GM12878 (cell line): Measurements from ENCODE around the gene POU5F1. TPM values are rescaled to one million over a fixed set of nuclear protein-coding genes. Genes with fewer than 3 reads are reported as not detected.

Experiments
- ATAC-seq: fragments of 200-7000 bp; cut with Tn5 transposase; 3 replicates; pipeline ENCODE4 v1.9.1; 2020; ENCODE audit warnings: mild to moderate bottlenecking, moderate library complexity
- BruUV-seq: library from RNA; stranded (reverse); fragments of 400-500 nt; replicated peaks from 2 replicates; lab custom pipeline; 2021; lab: Mats Ljungman, UMichigan
- CTCF ChIA-PET: fragments of 300-600 bp; sonication (Branson Sonifier 250); formaldehyde crosslinking; extraction: SDS; loops from one replicate; lab custom pipeline; 2021; ENCODE audit warnings: inconsistent platforms; lab: Yijun Ruan, JAX
- POLR2A ChIA-PET: fragments of 350-600 bp; formaldehyde crosslinking; extraction: SDS; loops from one replicate; lab custom pipeline; 2021; ENCODE audit warnings: inconsistent platforms; lab: Charles Lee
- RAD21 ChIA-PET: fragments of 300-600 bp; sonication (Branson Sonifier 250); formaldehyde crosslinking; loops from one replicate; lab custom pipeline; 2023; ENCODE audit warnings: antibody characterized with exemption; ENCODE audit not compliant: unreplicated experiment; lab: Charles Lee
- SMC1A ChIA-PET: fragments of 300-600 bp; sonication (Branson Sonifier 250); formaldehyde crosslinking; loops from one replicate; lab custom pipeline; 2023; ENCODE audit not compliant: unreplicated experiment, uncharacterized antibody; lab: Charles Lee
- DNase-seq: peaks from one replicate; pipeline ENCODE4 v3.0.0-alpha.2; 2011; ENCODE audit warnings: low read depth, low spot score
- FAIRE-seq: peaks from 3 replicates; lab custom pipeline; 2011; peaks lifted over from hg19 to GRCh38; lab: Jason Lieb, UNC
- H2AFZ ChIP-seq: 2 replicates; pipeline ENCODE4 v1.6.0; 2011; ENCODE audit warnings: low read depth, low read length, control low read depth; ENCODE audit not compliant: control insufficient read depth
- H3K27ac ChIP-seq: 2 replicates; pipeline ENCODE4 v1.5.1; 2011; ENCODE audit warnings: control low read depth; ENCODE audit not compliant: control insufficient read depth, insufficient read depth
- H3K27me3 ChIP-seq, 2 experiments: replicated peaks in 1 of 2; 2 replicates each; pipeline versions ENCODE4 v1.6.0 to v1.6.1; 2011; ENCODE audit warnings: low read length in 1 of 2; ENCODE audit not compliant: control insufficient read depth in 2 of 2, insufficient read depth in 2 of 2
- H3K36me3 ChIP-seq, 2 experiments: 2 replicates each; pipeline ENCODE4 v1.5.1; 2011; ENCODE audit warnings: low read length in 1 of 2; ENCODE audit not compliant: control insufficient read depth in 2 of 2, insufficient read depth in 2 of 2
- H3K4me1 ChIP-seq: 2 replicates; pipeline ENCODE4 v1.6.1; 2011; ENCODE audit warnings: mild to moderate bottlenecking, low read length, moderate library complexity, mixed read lengths; ENCODE audit not compliant: control insufficient read depth, insufficient read depth
- H3K4me2 ChIP-seq: 2 replicates; pipeline ENCODE4 v1.6.0; 2011; ENCODE audit warnings: control low read depth; ENCODE audit not compliant: control insufficient read depth, insufficient read depth
- H3K4me3 ChIP-seq: fragments of 200-600 bp; sonication (generic); 2 replicates; pipeline ENCODE4 v1.5.1; 2016
- H3K79me2 ChIP-seq: 2 replicates; pipeline ENCODE4 v1.6.0; 2011; ENCODE audit warnings: low read length; ENCODE audit not compliant: control insufficient read depth, insufficient read depth
- H3K9ac ChIP-seq: 2 replicates; pipeline ENCODE4 v1.8.0; 2011; ENCODE audit warnings: low read length, control low read depth, mixed read lengths; ENCODE audit not compliant: control insufficient read depth, insufficient read depth
- H3K9me3 ChIP-seq: replicated peaks from 3 replicates; pipeline ENCODE4 v1.5.1; 2011; ENCODE audit warnings: mild to moderate bottlenecking, low read length; ENCODE audit not compliant: control insufficient read depth, insufficient read depth
- H4K20me1 ChIP-seq: 2 replicates; pipeline ENCODE4 v1.6.0; 2011; ENCODE audit not compliant: control insufficient read depth, insufficient read depth
- ATF3 ChIP-seq: IDR thresholded peaks from 2 replicates; pipeline ENCODE4 v1.6.1; 2011; ENCODE audit warnings: low read depth, mild to moderate bottlenecking, low read length, moderate library complexity, borderline replicate concordance; ENCODE audit errors: extremely low read depth
- CHD4 ChIP-seq: fragments of 200-600 bp; sonication (generic); IDR thresholded peaks from 2 replicates; pipeline ENCODE4 v1.6.1; 2016; ENCODE audit warnings: mild to moderate bottlenecking
- FOS ChIP-seq: IDR thresholded peaks from 3 replicates; pipeline ENCODE4 v1.6.1; 2011; ENCODE audit warnings: borderline replicate concordance; ENCODE audit not compliant: insufficient read length; ENCODE audit errors: extremely low read depth
- HSF1 ChIP-seq: fragments of 150-350 bp; IDR thresholded peaks from 2 replicates; pipeline ENCODE4 v1.6.1; 2014; ENCODE audit warnings: mild to moderate bottlenecking, low read depth, low read length
- IRF5 ChIP-seq: fragments of 450-650 bp; IDR thresholded peaks from 2 replicates; pipeline ENCODE4 v1.6.1; 2017; ENCODE audit warnings: borderline replicate concordance
- NFIC ChIP-seq: IDR thresholded peaks from 2 replicates; pipeline ENCODE4 v1.6.1; 2012; ENCODE audit warnings: low read depth, mild to moderate bottlenecking, inconsistent platforms, low read length, moderate library complexity
- NR2F1 ChIP-seq: fragments of 450-650 bp; conservative IDR thresholded peaks from 2 replicates; pipeline ENCODE4 v1.6.1; 2017; ENCODE audit warnings: mild to moderate bottlenecking
- PAX5 ChIP-seq: IDR thresholded peaks from 2 replicates; pipeline ENCODE4 v1.6.1; 2011; ENCODE audit warnings: low read depth, low read length, borderline replicate concordance
- PBX3 ChIP-seq: IDR thresholded peaks from 2 replicates; pipeline ENCODE4 v1.6.1; 2011; ENCODE audit warnings: mild to moderate bottlenecking, low read depth, low read length, moderate library complexity; ENCODE audit not compliant: insufficient replicate concordance
- POLR2AphosphoS5 ChIP-seq: IDR thresholded peaks from 2 replicates; pipeline ENCODE4 v1.6.1; 2011; ENCODE audit warnings: mild to moderate bottlenecking, low read length, inconsistent platforms
- SIX5 ChIP-seq: IDR thresholded peaks from 2 replicates; pipeline ENCODE4 v1.6.1; 2011; ENCODE audit warnings: mild to moderate bottlenecking, low read depth, low read length, moderate library complexity; ENCODE audit not compliant: severe bottlenecking
- STAT1 ChIP-seq: fragments of 450-650 bp; conservative IDR thresholded peaks from 2 replicates; pipeline ENCODE4 v1.6.1; 2014; ENCODE audit warnings: antibody characterized with exemption, mild to moderate bottlenecking
- YBX1 ChIP-seq: fragments of 450-650 bp; IDR thresholded peaks from 2 replicates; pipeline ENCODE4 v1.6.1; 2016; ENCODE audit warnings: antibody characterized with exemption
- ZBTB40 ChIP-seq: fragments of 450-650 bp; IDR thresholded peaks from 2 replicates; pipeline ENCODE4 v1.6.1; 2016; ENCODE audit warnings: mild to moderate bottlenecking, moderate library complexity, borderline replicate concordance
- ZNF622 ChIP-seq: fragments of 450-650 bp; IDR thresholded peaks from 2 replicates; pipeline ENCODE4 v1.6.1; 2017; ENCODE audit warnings: mild to moderate bottlenecking, inconsistent platforms
- ZSCAN29 ChIP-seq: fragments of 450-650 bp; IDR thresholded peaks from 2 replicates; pipeline ENCODE4 v1.6.1; 2017; ENCODE audit warnings: mild to moderate bottlenecking, moderate library complexity
- WGBS: methylation state at CpG from one replicate; pipeline ENCODE4 v1.1.6; 2016; ENCODE audit warnings: low lambda C conversion rate; ENCODE audit not compliant: insufficient replicate concordance, insufficient coverage; ENCODE audit errors: missing lambda C conversion rate; 5-methylcytosine and 5-hydroxymethylcytosine counted together
- in situ Hi-C: fragments of 300-500 bp; cut with MboI; formaldehyde crosslinking; loops from 9 replicates; pipeline ENCODE4 v1.14.3; 2018; ENCODE audit warnings: mixed read lengths
- intact Hi-C: fragments of 100-400 bp; cut with micrococcal nuclease; formaldehyde crosslinking; loops from one replicate; pipeline ENCODE4 v1.14.2; 2022; ENCODE audit not compliant: unreplicated experiment
- polyA plus RNA-seq, 11 experiments: library from polyadenylated mRNA; depleted of rRNA in 4 of 11; unstranded in 6 of 11; stranded (reverse) in 5 of 11; fragments of >200 nt; fragmentation: Nextera tagmentation in 4 of 11; fragmentation: Illumina TruSeq in 1 of 11; extraction: Ambion mirVana in 4 of 11; extraction: Trizol in 1 of 11; gene quantifications; 1 replicate in 1 of 11; 2 replicates in 10 of 11; pipeline versions ENCODE4 v1.2.1 to v1.2.3, GENCODE V29; 2011 to 2016; ENCODE audit warnings: inconsistent platforms in 2 of 11, missing spikeins in 2 of 11, low read depth in 1 of 11
- total RNA-seq, 4 experiments: library from RNA; depleted of rRNA in 3 of 4; stranded (reverse); fragments of >200 nt in 3 of 4; fragmentation: Illumina TruSeq in 1 of 4; extraction: Trizol in 1 of 4; gene quantifications; 2 replicates each; pipeline versions ENCODE4 v1.2.1 to v1.2.3, GENCODE V29; 2013 to 2021

POU5F1 gene
- total and polyA plus RNA-seq, 10 of the 15 experiments (the other 5 are each of a cell fraction or from before 2014, with no cell fraction given): 1.4 to 5.5 (median 3.2) TPM

- Histone ChIP-seq H3K27me3 (no peaks in the 10 kb centered on the region; a peak in 1 of 4 replicates), H3K36me3 (no peaks in the 10 kb centered on the region), H4K20me1 (no peaks in the 10 kb centered on the region), H3K4me2 (no peak overlapping the region), H3K9me3 (no peaks in the 10 kb centered on the region), H3K9ac (no peak overlapping the region), H3K4me3 (no peak overlapping the region), H3K79me2 (no peaks in the 10 kb centered on the region), H3K27ac (no peak overlapping the region), H2AFZ (no peak overlapping the region), H3K4me1 (no peaks in the 10 kb centered on the region; the same call in 1 of the 2 replicates)
- POLR2A ChIA-PET: interaction anchor here (1.2 kb wide), 1 partner anchor 58 kb away, joined by 4 read pairs; no protein-coding TSS in a partner anchor
- BruUV-seq: no TSS peak
- WGBS: 22% methylated on average over 4 of the region's 4 CpGs
- ATAC-seq (no peak), FAIRE-seq (no peak), DNase-seq (no peak)
- TF ChIP-seq YBX1 (no peak), PAX5 (no peak), ZBTB40 (no peak), PBX3 (no peak), HSF1 (no peak), SIX5 (no peak), ATF3 (no peak), NR2F1 (no peak), NFIC (no peak), IRF5 (no peak), FOS (no peak), POLR2AphosphoS5 (no peak), STAT1 (no peak), ZSCAN29 (no peak), CHD4 (no peak), ZNF622 (no peak)
- in situ Hi-C loops (no loop called here), intact Hi-C loops (no loop called here)
- RAD21 ChIA-PET: interaction anchor here (0.7 to 1.6 kb wide), 5 partner anchors 42 to 237 kb away, joined by 3 to 5 read pairs (median 4); no protein-coding TSS in a partner anchor
- CTCF ChIA-PET: interaction anchor here (0.7 to 22.9 kb wide), 18 partner anchors 8 to 301 kb away, joined by 3 to 326 read pairs (median 4); partner anchors contain the start of genes C6orf15, CCHCR1, PSORS1C2 and TCF19
- SMC1A ChIA-PET: interaction anchor here (1.0 to 2.9 kb wide), 5 partner anchors 8 to 215 kb away, joined by 3 to 8 read pairs (median 3); partner anchors contain the start of gene VARS2
Observed at GRCh38 chr6:31129130-31129529, 41.4 kb downstream of the POU5F1 start.
